NT2/D1 (cell line): ENCODE data around the gene INPP4B.

Source experiments
- DNase-seq: peaks from one replicate; pipeline ENCODE4 v3.0.0-alpha.2; 2011; ENCODE audit warnings: low read depth, low spot score
- H3K27me3 ChIP-seq: 2 replicates; pipeline ENCODE4 v1.6.0; 2011; ENCODE audit warnings: mild to moderate bottlenecking; ENCODE audit not compliant: insufficient read length, insufficient read depth
- H3K36me3 ChIP-seq: 2 replicates; pipeline ENCODE4 v1.6.1; 2011; ENCODE audit warnings: mild to moderate bottlenecking, low read length, mixed read lengths; ENCODE audit not compliant: insufficient read depth, insufficient read length
- H3K4me1 ChIP-seq: 2 replicates; pipeline ENCODE4 v1.5.1; 2011; ENCODE audit not compliant: insufficient read depth, insufficient read length
- H3K4me3 ChIP-seq: 2 replicates; pipeline ENCODE4 v1.5.1; 2011; ENCODE audit warnings: low read depth; ENCODE audit not compliant: insufficient read length
- H3K9ac ChIP-seq: 2 replicates; pipeline ENCODE4 v1.6.0; 2011; ENCODE audit warnings: low read depth; ENCODE audit not compliant: insufficient read length
- H3K9me3 ChIP-seq: 2 replicates; pipeline ENCODE4 v1.5.1; 2011; ENCODE audit warnings: mild to moderate bottlenecking, low read length; ENCODE audit not compliant: insufficient read depth
- SUZ12 ChIP-seq: IDR thresholded peaks from 2 replicates; pipeline ENCODE4 v1.6.1; 2011; ENCODE audit not compliant: insufficient read length, insufficient read depth; ENCODE audit errors: extremely low read depth
- YY1 ChIP-seq: IDR thresholded peaks from 2 replicates; pipeline ENCODE4 v1.6.1; 2011; ENCODE audit not compliant: insufficient read length, insufficient read depth
- ZNF274 ChIP-seq: IDR thresholded peaks from 2 replicates; pipeline ENCODE4 v1.6.1; 2011; ENCODE audit warnings: mild to moderate bottlenecking, low read depth, low read length

INPP4B gene

GRCh38 chr4:142291299-142292050 is 554.6 kb downstream of the INPP4B start:
- no peaks in the 10 kb centered on the region for H3K27me3 ChIP-seq
- H3K4me3 ChIP-seq: no peak overlapping the region
- TF ChIP-seq ZNF274 (no peak), SUZ12 (no peak), YY1 (no peak)
- no peak for DNase-seq
- no peaks in the 10 kb centered on the region for H3K36me3 ChIP-seq
- H3K9me3 ChIP-seq: no peaks in the 10 kb centered on the region
- no peaks in the 10 kb centered on the region for H3K4me1 ChIP-seq
- no peak overlapping the region for H3K9ac ChIP-seq

GRCh38 chr4:142287371-142287770 is 558.7 kb downstream of the INPP4B start:
- no peak for DNase-seq
- TF ChIP-seq YY1 (no peak), SUZ12 (no peak)

GRCh38 chr4:142285222-142285583 is 560.9 kb downstream of the INPP4B start:
- Histone ChIP-seq H3K9me3 (no peaks in the 10 kb centered on the region), H3K9ac (no peak overlapping the region), H3K27me3 (no peaks in the 10 kb centered on the region), H3K4me1 (no peaks in the 10 kb centered on the region), H3K4me3 (no peak overlapping the region), H3K36me3 (no peaks in the 10 kb centered on the region)
- DNase-seq: no peak
- no peak for TF ChIP-seq ZNF274
- TF ChIP-seq YY1: no peak
- TF ChIP-seq SUZ12: no peak

More at GRCh38 chr4:142287371-142287770, 558.7 kb downstream of the INPP4B start:
- Histone ChIP-seq H3K4me1 (no peaks in the 10 kb centered on the region), H3K9ac (no peak overlapping the region), H3K4me3 (no peak overlapping the region), H3K9me3 (no peaks in the 10 kb centered on the region), H3K36me3 (no peaks in the 10 kb centered on the region), H3K27me3 (no peaks in the 10 kb centered on the region)

- Histone ChIP-seq H3K27me3 (no peaks in the 10 kb centered on the region), H3K36me3 (no peaks in the 10 kb centered on the region), H3K4me3 (no peak overlapping the region)
Observed at GRCh38 chr4:142284402-142285221, 561.5 kb downstream of the INPP4B start.

GRCh38 chr4:142282870-142283431 is 563.1 kb downstream of the INPP4B start:
- DNase-seq: no peak
- TF ChIP-seq YY1 (no peak), SUZ12 (no peak), ZNF274 (no peak)

More at GRCh38 chr4:142284402-142285221, 561.5 kb downstream of the INPP4B start:
- TF ChIP-seq ZNF274 (no peak), YY1 (no peak)
- H3K4me1 ChIP-seq: no peaks in the 10 kb centered on the region
- no peak for DNase-seq
- H3K9me3 ChIP-seq: no peaks in the 10 kb centered on the region
- H3K9ac ChIP-seq: no peak overlapping the region

GRCh38 chr4:142281999-142282398 is 564.1 kb downstream of the INPP4B start:
- no peak overlapping the region for H3K9ac ChIP-seq
- TF ChIP-seq ZNF274: no peak
- TF ChIP-seq YY1: no peak
- no peak for TF ChIP-seq SUZ12
- no peaks in the 10 kb centered on the region for H3K4me1 ChIP-seq
- DNase-seq: no peak
- no peaks in the 10 kb centered on the region for H3K36me3 ChIP-seq
- no peaks in the 10 kb centered on the region for H3K9me3 ChIP-seq
- H3K4me3 ChIP-seq: no peak overlapping the region
- no peaks in the 10 kb centered on the region for H3K27me3 ChIP-seq

More at GRCh38 chr4:142282870-142283431, 563.1 kb downstream of the INPP4B start:
- H3K36me3 ChIP-seq: no peaks in the 10 kb centered on the region
- H3K4me3 ChIP-seq: no peak overlapping the region
- H3K9ac ChIP-seq: no peak overlapping the region
- H3K4me1 ChIP-seq: no peaks in the 10 kb centered on the region
- H3K27me3 ChIP-seq: no peaks in the 10 kb centered on the region
- no peaks in the 10 kb centered on the region for H3K9me3 ChIP-seq

- TF ChIP-seq YY1 (no peak), ZNF274 (no peak), SUZ12 (no peak)
- Histone ChIP-seq H3K9ac (no peak overlapping the region), H3K4me1 (no peaks in the 10 kb centered on the region), H3K4me3 (no peak overlapping the region), H3K36me3 (no peaks in the 10 kb centered on the region), H3K9me3 (no peaks in the 10 kb centered on the region), H3K27me3 (no peaks in the 10 kb centered on the region)
- DNase-seq: no peak
Observed at GRCh38 chr4:142278663-142279062, 567.4 kb downstream of the INPP4B start.
